A549 (cell line): Measurements from ENCODE around the gene COL5A1. TPM values are rescaled to one million over a fixed set of nuclear protein-coding genes. Genes with fewer than 3 reads are reported as not detected.

Source experiments
- ATAC-seq, 2 experiments: fragments of 200-7000 bp in 1 of 2; fragments of >200 bp in 1 of 2; cut with Nextera tagmentation in 1 of 2; cut with Tn5 transposase in 1 of 2; 3 replicates each; pipeline versions ENCODE4 v1.8.0 to v1.9.1; 2018 to 2020; ENCODE audit warnings: mild to moderate bottlenecking in 1 of 2, moderate library complexity in 1 of 2
- CTCF ChIA-PET: fragments of 300-600 bp; sonication (Branson Sonifier 250); formaldehyde crosslinking; extraction: SDS; loops from one replicate; lab custom pipeline; 2021; ENCODE audit warnings: antibody characterized with exemption, inconsistent platforms; lab: Yijun Ruan, JAX
- POLR2A ChIA-PET: fragments of 350-600 bp; formaldehyde crosslinking; extraction: SDS; loops from one replicate; lab custom pipeline; 2021; ENCODE audit warnings: antibody characterized with exemption, inconsistent platforms; lab: Yijun Ruan, JAX
- DNase-seq, 2 experiments: peaks; one replicate each; pipeline versions ENCODE4 v3.0.0 to v3.0.0-alpha.2; 2011 to 2016; ENCODE audit warnings: low read depth in 1 of 2, low spot score in 1 of 2
- FAIRE-seq: peaks from 2 replicates; lab custom pipeline; 2011; peaks lifted over from hg19 to GRCh38; lab: Jason Lieb, UNC
- H3K27ac ChIP-seq, 2 experiments: fragments of >200 bp; sonication (Bioruptor Twin); formaldehyde crosslinking; 3 replicates each; pipeline ENCODE4 v1.5.1; 2016 to 2017
- H3K4me1 ChIP-seq: fragments of >200 bp; sonication (Bioruptor Twin); formaldehyde crosslinking; 3 replicates; pipeline ENCODE4 v1.6.1; 2016
- H3K4me2 ChIP-seq: fragments of >200 bp; sonication (Bioruptor Twin); formaldehyde crosslinking; 3 replicates; pipeline ENCODE4 v1.6.1; 2016
- H3K4me3 ChIP-seq: fragments of >200 bp; sonication (Bioruptor Twin); formaldehyde crosslinking; 3 replicates; pipeline ENCODE4 v1.5.1; 2016
- H3K9me3 ChIP-seq: fragments of >200 bp; sonication (Bioruptor Twin); formaldehyde crosslinking; 3 replicates; pipeline ENCODE4 v1.6.1; 2016
- BCL3 ChIP-seq: fragments of >200 bp; sonication (Bioruptor Twin); formaldehyde crosslinking; IDR thresholded peaks from 3 replicates; pipeline ENCODE4 v1.6.1; 2016
- CBX2 ChIP-seq: fragments of 200-600 bp; sonication (generic); IDR thresholded peaks from 2 replicates; pipeline ENCODE4 v1.6.1; 2016; ENCODE audit warnings: low read depth, mild to moderate bottlenecking, borderline replicate concordance
- CBX8 ChIP-seq: fragments of 200-600 bp; sonication (generic); IDR thresholded peaks from 2 replicates; pipeline ENCODE4 v1.6.1; 2016
- CHD2 ChIP-seq: fragments of 150-350 bp; IDR thresholded peaks from 2 replicates; pipeline ENCODE4 v1.6.1; 2014; ENCODE audit warnings: low read length; ENCODE audit not compliant: partially characterized antibody
- CHD4 ChIP-seq: fragments of 200-600 bp; sonication (generic); IDR thresholded peaks from 2 replicates; pipeline ENCODE4 v1.6.1; 2016; ENCODE audit warnings: antibody characterized with exemption, mild to moderate bottlenecking, borderline replicate concordance
- E2F6 ChIP-seq: IDR thresholded peaks from 2 replicates; pipeline ENCODE4 v1.6.1; 2012; ENCODE audit warnings: low read depth, borderline replicate concordance
- EHF ChIP-seq: fragments of 250-450 bp; sonication (Bioruptor Pico); IDR thresholded peaks from 2 replicates; pipeline ENCODE4 v1.5.0; 2020; ENCODE audit warnings: mild to moderate bottlenecking
- EHMT2 ChIP-seq: fragments of 200-600 bp; sonication (generic); IDR thresholded peaks from 2 replicates; pipeline ENCODE4 v1.6.1; 2016; ENCODE audit warnings: antibody characterized with exemption, low read depth, mild to moderate bottlenecking, moderate library complexity
- ESRRA ChIP-seq: fragments of 150-350 bp; IDR thresholded peaks from 2 replicates; pipeline ENCODE4 v1.6.1; 2014; ENCODE audit warnings: mild to moderate bottlenecking, low read length, borderline replicate concordance
- FOXS1 ChIP-seq: fragments of 250-450 bp; sonication (Bioruptor Pico); IDR thresholded peaks from 2 replicates; pipeline ENCODE4 v1.5.0; 2020; ENCODE audit warnings: mild to moderate bottlenecking, moderate library complexity
- HES2 ChIP-seq: fragments of >200 bp; sonication (Bioruptor Twin); formaldehyde crosslinking; IDR thresholded peaks from 2 replicates; pipeline ENCODE4 v1.6.1; 2016
- JUN ChIP-seq, 2 experiments: fragments of >200 bp; sonication (Bioruptor Twin); formaldehyde crosslinking; IDR thresholded peaks; 2 replicates in 1 of 2; 3 replicates in 1 of 2; pipeline ENCODE4 v1.6.1; 2016 to 2017
- JUNB ChIP-seq: fragments of >200 bp; sonication (Bioruptor Twin); formaldehyde crosslinking; IDR thresholded peaks from 2 replicates; pipeline ENCODE4 v1.6.1; 2016
- KDM1A ChIP-seq: fragments of 200-600 bp; sonication (generic); IDR thresholded peaks from 2 replicates; pipeline ENCODE4 v1.6.1; 2016; ENCODE audit warnings: low read depth, mild to moderate bottlenecking
- NPAS2 ChIP-seq: fragments of 250-450 bp; sonication (Bioruptor Pico); IDR thresholded peaks from 2 replicates; pipeline ENCODE4 v1.8.0; 2022; ENCODE audit warnings: mild to moderate bottlenecking, moderate library complexity, borderline replicate concordance
- PBX3 ChIP-seq: IDR thresholded peaks from 2 replicates; pipeline ENCODE4 v1.6.1; 2012
- POLR2A ChIP-seq: IDR thresholded peaks from 2 replicates; pipeline ENCODE4 v1.6.1; 2012; ENCODE audit warnings: mild to moderate bottlenecking, low read length
- POLR2AphosphoS2 ChIP-seq: conservative IDR thresholded peaks from 2 replicates; pipeline ENCODE4 v1.6.1; 2012; ENCODE audit warnings: low read length, improper control_type of control experiment, inconsistent platforms
- RCOR1 ChIP-seq: fragments of 150-350 bp; IDR thresholded peaks from 2 replicates; pipeline ENCODE4 v1.6.1; 2014; ENCODE audit warnings: antibody characterized with exemption, low read length, low read depth
- RNF2 ChIP-seq: fragments of 200-600 bp; sonication (generic); IDR thresholded peaks from 2 replicates; pipeline ENCODE4 v1.6.1; 2016; ENCODE audit warnings: low read depth, mild to moderate bottlenecking, antibody characterized with exemption, moderate library complexity, borderline replicate concordance
- TFCP2L1 ChIP-seq: fragments of 250-450 bp; sonication (Bioruptor Pico); IDR thresholded peaks from 2 replicates; pipeline ENCODE4 v1.5.0; 2021; ENCODE audit warnings: mild to moderate bottlenecking
- TP53 ChIP-seq: fragments of 250-450 bp; sonication (Bioruptor Pico); IDR thresholded peaks from 2 replicates; pipeline ENCODE4 v1.5.0; 2021; ENCODE audit warnings: mild to moderate bottlenecking, moderate library complexity
- WGBS: methylation state at CpG from one replicate; pipeline ENCODE4 v1.1.6; 2017; ENCODE audit errors: missing lambda C conversion rate; 5-methylcytosine and 5-hydroxymethylcytosine counted together
- polyA plus RNA-seq, 4 experiments: library from polyadenylated mRNA; depleted of rRNA in 3 of 4; stranded (reverse); fragments of >200 nt; fragmentation: RNase III in 1 of 4; extraction: RNeasy Plus Mini Kit Qiagen cat#74134 plus additional on column Dnase treatment in 1 of 4; gene quantifications; 2 replicates in 3 of 4; 3 replicates in 1 of 4; pipeline ENCODE4 v1.2.3, GENCODE V29; 2011 to 2017

The COL5A1 gene
- polyA plus RNA-seq, 2 of the 4 experiments (the other 2 are of a cell fraction): 16.1 to 67.5 TPM

DNA sequence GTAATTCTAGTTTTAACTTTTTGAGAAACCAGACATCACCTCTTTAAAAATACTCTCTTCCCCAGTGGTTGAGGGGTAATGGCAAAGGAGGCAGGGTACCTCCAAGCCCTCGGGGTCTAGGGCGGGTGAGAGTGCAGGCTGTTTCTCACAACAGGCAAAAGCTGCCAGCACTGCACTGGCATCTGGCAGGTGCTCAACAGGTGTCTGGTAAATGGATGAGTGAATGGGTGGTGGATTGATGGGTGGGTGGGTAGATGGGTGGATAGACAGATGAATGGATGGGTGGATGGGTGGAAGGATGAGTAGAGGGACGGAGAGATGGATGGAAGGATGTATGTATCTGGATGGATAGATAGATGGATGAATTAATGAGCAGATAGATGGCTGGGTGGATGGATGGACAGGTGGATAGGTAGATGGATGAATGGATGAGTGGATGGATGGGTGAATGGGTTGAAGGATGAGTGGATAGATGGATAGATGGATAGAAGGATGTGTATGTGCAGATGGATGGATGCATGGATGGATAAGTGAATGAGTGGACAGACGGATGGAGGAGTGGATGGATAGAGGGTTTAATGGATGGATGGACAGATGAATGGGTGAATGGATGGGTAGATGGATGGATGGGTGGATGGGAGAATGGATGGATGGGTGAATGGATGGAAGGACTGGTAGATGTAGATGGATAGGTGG lies 84.6 kb downstream of the COL5A1 start:
- 59% methylated on average over 4 of the region's 4 CpGs for WGBS
- CTCF ChIA-PET: interaction anchor here (0.6 to 2.7 kb wide), 4 partner anchors 13 to 277 kb away, joined by 3 to 11 read pairs (median 6); no protein-coding TSS in a partner anchor
- Histone ChIP-seq H3K4me2 (no peak overlapping the region), H3K27ac (no peak overlapping the region), H3K4me3 (no peak overlapping the region), H3K4me1 (no peaks in the 10 kb centered on the region), H3K9me3 (no peaks in the 10 kb centered on the region)
- no peak for TF ChIP-seq CHD4
- TF ChIP-seq TP53: no peak
- ATAC-seq (no peak), FAIRE-seq (no peak), DNase-seq (no peak)
- POLR2A ChIA-PET: no interaction called here

- ChIA-PET POLR2A (no interaction called here), CTCF (interaction anchor here (0.6 to 2.4 kb wide), 4 partner anchors 10 to 278 kb away, joined by 3 to 11 read pairs (median 4); no protein-coding TSS in a partner anchor)
- Histone ChIP-seq H3K4me1 (no peaks in the 10 kb centered on the region), H3K9me3 (no peaks in the 10 kb centered on the region), H3K4me3 (no peak overlapping the region), H3K27ac (no peak overlapping the region), H3K4me2 (no peak overlapping the region)
- FAIRE-seq (no peak), ATAC-seq (no peak), DNase-seq (no peak)
- TF ChIP-seq TFCP2L1 (no peak), JUN (IDR thresholded peaks at IDR 0.05) (no peak), POLR2A (no peak), EHMT2 (no peak), CHD2 (no peak), NPAS2 (CRISPR knock-in tag) (no peak), ESRRA (no peak), KDM1A (no peak), CBX2 (no peak), FOXS1 (CRISPR knock-in tag) (no peak), E2F6 (no peak), HES2 (no peak), POLR2AphosphoS2 (no peak), CBX8 (no peak), EHF (no peak), BCL3 (no peak), RCOR1 (no peak), RNF2 (no peak), JUNB (no peak), PBX3 (no peak)
- WGBS: 56% methylated on average over 1 of the region's 1 CpG
These were observed 85.1 kb downstream of the COL5A1 start for GRCh38 chr9:134726722-134727034.
